PC-3 (cell line): Measurements from ENCODE around the gene ADAMTSL1. TPM values are rescaled to one million over a fixed set of nuclear protein-coding genes. Genes with fewer than 3 reads are reported as not detected.

Experiments used
- ATAC-seq: fragments of 200-7000 bp; cut with Tn5 transposase; 2 replicates; pipeline ENCODE4 v1.9.1; 2020; ENCODE audit warnings: mild to moderate bottlenecking, moderate library complexity
- BruUV-seq: library from RNA; stranded (reverse); fragments of 400-500 nt; replicated peaks from 2 replicates; lab custom pipeline; 2021; lab: Mats Ljungman, UMichigan
- CTCF ChIA-PET: fragments of 300-600 bp; sonication (Branson Sonifier 250); formaldehyde crosslinking; loops from one replicate; lab custom pipeline; 2022; ENCODE audit warnings: antibody characterized with exemption; lab: Charles Lee
- POLR2A ChIA-PET: fragments of 300-600 bp; sonication (Branson Sonifier 250); formaldehyde crosslinking; loops from one replicate; lab custom pipeline; 2022; ENCODE audit warnings: antibody characterized with exemption; ENCODE audit not compliant: unreplicated experiment; lab: Charles Lee
- DNase-seq: peaks from one replicate; pipeline ENCODE4 v3.0.0-alpha.2; 2015
- H2AFZ ChIP-seq: fragments of 300-600 bp; sonication (generic); 2 replicates; pipeline ENCODE4 v1.6.0; 2016; ENCODE audit warnings: antibody characterized with exemption, low read length
- H3F3A ChIP-seq: fragments of 300-600 bp; sonication (generic); one replicate; pipeline ENCODE4 v1.6.0; 2017; ENCODE audit warnings: antibody characterized with exemption, low read length, control low read depth, mild to moderate bottlenecking; ENCODE audit not compliant: unreplicated experiment
- H3K27ac ChIP-seq: fragments of 300-600 bp; sonication (generic); 2 replicates; pipeline ENCODE4 v1.5.1; 2016; ENCODE audit warnings: mild to moderate bottlenecking, low read length
- H3K27me3 ChIP-seq: fragments of 300-600 bp; sonication (generic); 2 replicates; pipeline ENCODE4 v1.6.1; 2016; ENCODE audit warnings: low read length, mixed read lengths
- H3K36me3 ChIP-seq: fragments of 300-600 bp; sonication (generic); 2 replicates; pipeline ENCODE4 v1.6.1; 2016; ENCODE audit warnings: low read depth, mixed run types, low read length, mixed read lengths
- H3K4me1 ChIP-seq: fragments of 300-600 bp; sonication (generic); 2 replicates; pipeline ENCODE4 v1.5.1; 2016; ENCODE audit warnings: low read length; ENCODE audit not compliant: insufficient read depth
- H3K4me2 ChIP-seq: fragments of 300-600 bp; sonication (generic); 2 replicates; pipeline ENCODE4 v1.6.0; 2016; ENCODE audit warnings: low read length
- H3K4me3 ChIP-seq: fragments of 300-600 bp; sonication (generic); 2 replicates; pipeline ENCODE4 v1.5.1; 2016; ENCODE audit warnings: mild to moderate bottlenecking, low read length, mixed read lengths
- H3K79me2 ChIP-seq: fragments of 300-600 bp; sonication (generic); 2 replicates; pipeline ENCODE4 v1.6.1; 2017; ENCODE audit warnings: low read length, mixed read lengths
- H3K9ac ChIP-seq: fragments of 300-600 bp; sonication (generic); 2 replicates; pipeline ENCODE4 v1.6.0; 2016; ENCODE audit warnings: mild to moderate bottlenecking, low read length
- H3K9me2 ChIP-seq: fragments of 300-600 bp; sonication (generic); replicated peaks from 2 replicates; pipeline ENCODE4 v1.6.1; 2016; ENCODE audit warnings: mixed run types, low read length, mixed read lengths
- H3K9me3 ChIP-seq: fragments of 300-600 bp; sonication (generic); 2 replicates; pipeline ENCODE4 v1.6.1; 2016; ENCODE audit warnings: low read length, mixed read lengths
- H4K20me1 ChIP-seq: fragments of 300-600 bp; sonication (generic); 2 replicates; pipeline ENCODE4 v1.6.1; 2016; ENCODE audit warnings: low read length, mixed read lengths
- EZH2 ChIP-seq: fragments of 300-600 bp; sonication (generic); IDR thresholded peaks from one replicate; pipeline ENCODE4 v1.6.1; 2017; ENCODE audit warnings: antibody characterized with exemption, mild to moderate bottlenecking, low read length; ENCODE audit not compliant: unreplicated experiment
- EZH2phosphoT487 ChIP-seq: fragments of 300-600 bp; sonication (generic); IDR thresholded peaks from 2 replicates; pipeline ENCODE4 v1.6.1; 2018; ENCODE audit warnings: mild to moderate bottlenecking, antibody characterized with exemption, low read length, borderline replicate concordance
- intact Hi-C: fragments of 100-400 bp; cut with micrococcal nuclease; formaldehyde crosslinking; loops from 2 replicates; pipeline ENCODE4 v1.9.0; 2023
- total RNA-seq: library from RNA; depleted of rRNA; stranded (reverse); fragments of >200 nt; gene quantifications from 2 replicates; pipeline ENCODE4 v1.2.3, GENCODE V29; 2014
- TF ChIP-seq, protein P1 (sequence below): fragments of 300-600 bp; sonication (generic); conservative IDR thresholded peaks from 2 replicates; pipeline ENCODE4 v1.5.1; 2017; ENCODE audit warnings: antibody characterized with exemption, low read depth, mild to moderate bottlenecking, low read length

ADAMTSL1 gene
- total RNA-seq, 1 experiment from 2014 or later = 0.26 TPM

DNA sequence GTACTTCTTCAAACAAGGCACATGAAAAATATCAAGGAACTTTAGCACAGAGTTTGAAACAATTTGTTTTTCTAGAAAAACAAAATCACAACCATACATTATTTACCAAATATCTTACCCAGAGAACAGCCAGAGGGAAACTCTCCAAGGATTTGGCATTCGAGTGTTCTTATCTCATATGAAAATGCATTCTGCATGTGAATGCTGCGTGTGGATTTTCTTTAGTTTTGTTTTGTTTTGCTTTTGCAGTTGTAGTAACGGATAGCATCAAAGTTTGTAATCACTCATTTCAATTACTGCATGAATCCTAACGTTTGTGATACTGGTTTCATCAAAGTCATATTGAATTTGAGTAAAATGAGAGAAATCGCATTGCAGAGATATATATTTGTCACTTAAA lies 28.0 kb downstream of the ADAMTSL1 start:
- no peaks in the 10 kb centered on the region for H3K27me3 ChIP-seq
- no TSS peak for BruUV-seq
- TF ChIP-seq, protein P1, sequence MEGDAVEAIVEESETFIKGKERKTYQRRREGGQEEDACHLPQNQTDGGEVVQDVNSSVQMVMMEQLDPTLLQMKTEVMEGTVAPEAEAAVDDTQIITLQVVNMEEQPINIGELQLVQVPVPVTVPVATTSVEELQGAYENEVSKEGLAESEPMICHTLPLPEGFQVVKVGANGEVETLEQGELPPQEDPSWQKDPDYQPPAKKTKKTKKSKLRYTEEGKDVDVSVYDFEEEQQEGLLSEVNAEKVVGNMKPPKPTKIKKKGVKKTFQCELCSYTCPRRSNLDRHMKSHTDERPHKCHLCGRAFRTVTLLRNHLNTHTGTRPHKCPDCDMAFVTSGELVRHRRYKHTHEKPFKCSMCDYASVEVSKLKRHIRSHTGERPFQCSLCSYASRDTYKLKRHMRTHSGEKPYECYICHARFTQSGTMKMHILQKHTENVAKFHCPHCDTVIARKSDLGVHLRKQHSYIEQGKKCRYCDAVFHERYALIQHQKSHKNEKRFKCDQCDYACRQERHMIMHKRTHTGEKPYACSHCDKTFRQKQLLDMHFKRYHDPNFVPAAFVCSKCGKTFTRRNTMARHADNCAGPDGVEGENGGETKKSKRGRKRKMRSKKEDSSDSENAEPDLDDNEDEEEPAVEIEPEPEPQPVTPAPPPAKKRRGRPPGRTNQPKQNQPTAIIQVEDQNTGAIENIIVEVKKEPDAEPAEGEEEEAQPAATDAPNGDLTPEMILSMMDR = no peak
- TF ChIP-seq EZH2 = no peak
- TF ChIP-seq EZH2phosphoT487 = no peak
- H3K9ac ChIP-seq = no peak overlapping the region
- ATAC-seq (no peak), DNase-seq (no peak)
- H3K4me3 ChIP-seq = no peak overlapping the region
- no peak overlapping the region for H3K27ac ChIP-seq
- no peaks in the 10 kb centered on the region for H3K36me3 ChIP-seq
- CTCF ChIA-PET = no interaction called here
- no peak overlapping the region for H2AFZ ChIP-seq
- H3K9me3 ChIP-seq = no peaks in the 10 kb centered on the region
- peaks cover 18% of the 10 kb centered on the region for H3K4me1 ChIP-seq
- POLR2A ChIA-PET = no interaction called here
- no peaks in the 10 kb centered on the region for H3K9me2 ChIP-seq
- H4K20me1 ChIP-seq = no peaks in the 10 kb centered on the region
- intact Hi-C loops = no loop called here
- no peak overlapping the region for H3K4me2 ChIP-seq
- no peaks in the 10 kb centered on the region for H3F3A ChIP-seq
- H3K79me2 ChIP-seq = no peaks in the 10 kb centered on the region

DNA sequence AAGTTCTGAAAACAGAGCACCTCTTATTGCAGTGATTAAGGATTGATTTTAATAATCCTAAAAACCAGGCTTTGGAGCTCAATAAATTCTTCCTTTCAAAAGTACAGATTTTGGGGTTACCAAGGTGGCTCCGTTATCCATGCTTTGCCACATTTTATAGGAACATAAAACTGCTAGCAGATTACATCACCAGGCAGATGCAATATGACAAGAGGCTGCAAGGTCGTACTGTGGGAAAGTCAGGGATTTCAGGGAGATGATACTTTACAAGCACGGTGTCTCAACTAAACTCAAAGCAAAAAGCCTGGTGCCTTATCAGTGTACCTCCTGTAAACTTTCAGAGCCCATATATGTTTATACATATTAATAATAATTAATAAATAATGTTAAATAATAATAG lies 28.6 kb downstream of the ADAMTSL1 start:
- no peaks in the 10 kb centered on the region for H3K27me3 ChIP-seq
- no peaks in the 10 kb centered on the region for H3F3A ChIP-seq
- H3K9ac ChIP-seq = no peak overlapping the region
- BruUV-seq = no TSS peak
- CTCF ChIA-PET = no interaction called here
- ATAC-seq (no peak), DNase-seq (no peak)
- POLR2A ChIA-PET = no interaction called here
- H3K9me3 ChIP-seq = no peaks in the 10 kb centered on the region
- H3K4me1 ChIP-seq = peaks cover 18% of the 10 kb centered on the region
- H4K20me1 ChIP-seq = no peaks in the 10 kb centered on the region
- no peaks in the 10 kb centered on the region for H3K36me3 ChIP-seq
- no peak overlapping the region for H3K4me3 ChIP-seq
- TF ChIP-seq EZH2 (no peak), EZH2phosphoT487 (no peak)
- TF ChIP-seq, protein P1 = no peak
- no peak overlapping the region for H3K4me2 ChIP-seq
- no peaks in the 10 kb centered on the region for H3K9me2 ChIP-seq
- no peak overlapping the region for H2AFZ ChIP-seq
- H3K79me2 ChIP-seq = no peaks in the 10 kb centered on the region
- H3K27ac ChIP-seq = no peak overlapping the region
- intact Hi-C loops = no loop called here

DNA sequence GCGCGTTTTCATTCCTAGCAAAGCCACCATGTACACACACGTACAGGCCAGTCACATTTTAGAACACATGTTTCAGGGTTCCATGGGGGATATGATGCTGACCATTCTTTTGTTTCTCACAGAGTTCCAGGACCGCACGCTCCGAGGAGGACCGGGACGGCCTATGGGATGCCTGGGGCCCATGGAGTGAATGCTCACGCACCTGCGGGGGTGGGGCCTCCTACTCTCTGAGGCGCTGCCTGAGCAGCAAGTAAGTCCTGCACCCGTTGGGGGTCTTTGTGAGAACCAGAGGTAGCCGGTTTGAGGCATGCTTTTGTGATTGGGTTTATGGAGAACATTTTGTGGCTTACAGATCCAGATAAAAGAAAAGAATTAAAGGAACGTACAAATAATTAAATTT lies 30.8 kb downstream of the ADAMTSL1 start:
- CTCF ChIA-PET = no interaction called here
- H3K4me2 ChIP-seq = no peak overlapping the region
- peaks cover 8% of the 10 kb centered on the region for H3K4me1 ChIP-seq
- POLR2A ChIA-PET = no interaction called here
- H3K9me2 ChIP-seq = no peaks in the 10 kb centered on the region
- H4K20me1 ChIP-seq = no peaks in the 10 kb centered on the region
- TF ChIP-seq, protein P1 = no peak
- no peak for TF ChIP-seq EZH2
- no peak for TF ChIP-seq EZH2phosphoT487
- BruUV-seq = no TSS peak
- H3K27me3 ChIP-seq = no peaks in the 10 kb centered on the region
- DNase-seq (no peak), ATAC-seq (no peak)
- H2AFZ ChIP-seq = no peak overlapping the region
- no peaks in the 10 kb centered on the region for H3K79me2 ChIP-seq
- no peak overlapping the region for H3K9ac ChIP-seq
- intact Hi-C loops = no loop called here
- no peaks in the 10 kb centered on the region for H3K36me3 ChIP-seq
- no peaks in the 10 kb centered on the region for H3F3A ChIP-seq
- H3K4me3 ChIP-seq = no peak overlapping the region
- no peaks in the 10 kb centered on the region for H3K9me3 ChIP-seq
- no peak overlapping the region for H3K27ac ChIP-seq
